PC-3 (cell line): ENCODE data around the gene CHAMP1. TPM values are rescaled to one million over a fixed set of nuclear protein-coding genes. Genes with fewer than 3 reads are reported as not detected.
"Not testable (repeated sequence)": the region's sequence is repeated elsewhere in the genome, so short reads cannot be mapped to it uniquely, and the experiment has no call there.

Experiments
- ATAC-seq: fragments of 200-7000 bp; cut with Tn5 transposase; 2 replicates; pipeline ENCODE4 v1.9.1; 2020; ENCODE audit warnings: mild to moderate bottlenecking, moderate library complexity
- BruUV-seq: library from RNA; stranded (reverse); fragments of 400-500 nt; replicated peaks from 2 replicates; lab custom pipeline; 2021; lab: Mats Ljungman, UMichigan
- CTCF ChIA-PET: fragments of 300-600 bp; sonication (Branson Sonifier 250); formaldehyde crosslinking; loops from one replicate; lab custom pipeline; 2022; ENCODE audit warnings: antibody characterized with exemption; lab: Charles Lee
- POLR2A ChIA-PET: fragments of 300-600 bp; sonication (Branson Sonifier 250); formaldehyde crosslinking; loops from one replicate; lab custom pipeline; 2022; ENCODE audit warnings: antibody characterized with exemption; ENCODE audit not compliant: unreplicated experiment; lab: Charles Lee
- DNase-seq: peaks from one replicate; pipeline ENCODE4 v3.0.0-alpha.2; 2015
- H2AFZ ChIP-seq: fragments of 300-600 bp; sonication (generic); 2 replicates; pipeline ENCODE4 v1.6.0; 2016; ENCODE audit warnings: antibody characterized with exemption, low read length
- H3F3A ChIP-seq: fragments of 300-600 bp; sonication (generic); one replicate; pipeline ENCODE4 v1.6.0; 2017; ENCODE audit warnings: antibody characterized with exemption, low read length, control low read depth, mild to moderate bottlenecking; ENCODE audit not compliant: unreplicated experiment
- H3K27ac ChIP-seq: fragments of 300-600 bp; sonication (generic); 2 replicates; pipeline ENCODE4 v1.5.1; 2016; ENCODE audit warnings: mild to moderate bottlenecking, low read length
- H3K27me3 ChIP-seq: fragments of 300-600 bp; sonication (generic); 2 replicates; pipeline ENCODE4 v1.6.1; 2016; ENCODE audit warnings: low read length, mixed read lengths
- H3K36me3 ChIP-seq: fragments of 300-600 bp; sonication (generic); 2 replicates; pipeline ENCODE4 v1.6.1; 2016; ENCODE audit warnings: low read depth, mixed run types, low read length, mixed read lengths
- H3K4me1 ChIP-seq: fragments of 300-600 bp; sonication (generic); 2 replicates; pipeline ENCODE4 v1.5.1; 2016; ENCODE audit warnings: low read length; ENCODE audit not compliant: insufficient read depth
- H3K4me2 ChIP-seq: fragments of 300-600 bp; sonication (generic); 2 replicates; pipeline ENCODE4 v1.6.0; 2016; ENCODE audit warnings: low read length
- H3K4me3 ChIP-seq: fragments of 300-600 bp; sonication (generic); 2 replicates; pipeline ENCODE4 v1.5.1; 2016; ENCODE audit warnings: mild to moderate bottlenecking, low read length, mixed read lengths
- H3K79me2 ChIP-seq: fragments of 300-600 bp; sonication (generic); 2 replicates; pipeline ENCODE4 v1.6.1; 2017; ENCODE audit warnings: low read length, mixed read lengths
- H3K9ac ChIP-seq: fragments of 300-600 bp; sonication (generic); 2 replicates; pipeline ENCODE4 v1.6.0; 2016; ENCODE audit warnings: mild to moderate bottlenecking, low read length
- H3K9me2 ChIP-seq: fragments of 300-600 bp; sonication (generic); replicated peaks from 2 replicates; pipeline ENCODE4 v1.6.1; 2016; ENCODE audit warnings: mixed run types, low read length, mixed read lengths
- H3K9me3 ChIP-seq: fragments of 300-600 bp; sonication (generic); 2 replicates; pipeline ENCODE4 v1.6.1; 2016; ENCODE audit warnings: low read length, mixed read lengths
- H4K20me1 ChIP-seq: fragments of 300-600 bp; sonication (generic); 2 replicates; pipeline ENCODE4 v1.6.1; 2016; ENCODE audit warnings: low read length, mixed read lengths
- EZH2 ChIP-seq: fragments of 300-600 bp; sonication (generic); IDR thresholded peaks from one replicate; pipeline ENCODE4 v1.6.1; 2017; ENCODE audit warnings: antibody characterized with exemption, mild to moderate bottlenecking, low read length; ENCODE audit not compliant: unreplicated experiment
- EZH2phosphoT487 ChIP-seq: fragments of 300-600 bp; sonication (generic); IDR thresholded peaks from 2 replicates; pipeline ENCODE4 v1.6.1; 2018; ENCODE audit warnings: mild to moderate bottlenecking, antibody characterized with exemption, low read length, borderline replicate concordance
- intact Hi-C: fragments of 100-400 bp; cut with micrococcal nuclease; formaldehyde crosslinking; loops from 2 replicates; pipeline ENCODE4 v1.9.0; 2023
- total RNA-seq: library from RNA; depleted of rRNA; stranded (reverse); fragments of >200 nt; gene quantifications from 2 replicates; pipeline ENCODE4 v1.2.3, GENCODE V29; 2014
- TF ChIP-seq, protein P1 (sequence below): fragments of 300-600 bp; sonication (generic); conservative IDR thresholded peaks from 2 replicates; pipeline ENCODE4 v1.5.1; 2017; ENCODE audit warnings: antibody characterized with exemption, low read depth, mild to moderate bottlenecking, low read length

Gene CHAMP1
- total RNA-seq, 1 experiment from 2014 or later: 8.3 TPM

DNA sequence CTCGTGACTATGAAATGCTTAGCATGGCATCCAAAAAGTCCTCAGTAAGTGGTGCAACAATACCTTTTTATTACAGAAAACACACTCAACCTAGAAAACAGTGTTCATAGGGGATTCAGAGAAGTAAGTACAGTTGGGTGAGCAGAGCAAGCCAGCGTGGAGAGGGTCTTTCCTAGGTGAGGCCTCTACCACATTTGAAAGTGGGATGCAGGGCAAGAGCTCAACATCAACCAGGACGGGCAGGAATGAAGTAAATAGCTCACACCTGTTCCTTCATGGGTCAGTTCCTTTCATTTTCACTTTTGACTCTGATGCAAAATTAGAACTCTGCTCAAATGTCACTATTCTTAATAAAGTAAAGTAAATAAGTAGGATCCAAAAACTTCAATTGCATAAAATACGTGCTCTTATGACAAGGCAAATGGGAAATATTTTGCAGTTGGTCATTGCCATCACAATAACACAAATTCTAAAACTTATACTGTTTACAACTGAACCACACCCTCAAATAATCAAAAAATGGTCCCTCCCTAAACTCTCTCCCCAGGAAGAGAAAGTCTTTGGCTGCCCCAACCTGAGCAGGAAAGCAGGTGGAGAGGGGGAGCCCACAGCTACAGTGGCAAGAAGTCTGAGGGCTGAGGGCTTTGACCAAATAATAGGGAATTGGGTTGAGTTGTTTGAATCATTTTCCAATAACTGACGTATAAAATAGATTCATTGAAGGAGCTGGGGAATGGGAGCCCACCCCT, 20.2 kb downstream of the CHAMP1 start:
- Histone ChIP-seq H3K4me1 (no peaks in the 10 kb centered on the region), H3K4me3 (no peak overlapping the region), H4K20me1 (no peaks in the 10 kb centered on the region), H3F3A (no peaks in the 10 kb centered on the region), H2AFZ (no peak overlapping the region), H3K79me2 (no peaks in the 10 kb centered on the region), H3K4me2 (no peak overlapping the region), H3K9me2 (no peaks in the 10 kb centered on the region), H3K27me3 (no peaks in the 10 kb centered on the region), H3K9me3 (no peaks in the 10 kb centered on the region), H3K27ac (no peak overlapping the region), H3K9ac (no peak overlapping the region), H3K36me3 (no peaks in the 10 kb centered on the region)
- ChIA-PET CTCF (no interaction called here), POLR2A (no interaction called here)
- ATAC-seq (no peak), DNase-seq (no peak)
- BruUV-seq: no TSS peak
- intact Hi-C loops: no loop called here
- TF ChIP-seq EZH2phosphoT487: no peak
- TF ChIP-seq, protein P1, sequence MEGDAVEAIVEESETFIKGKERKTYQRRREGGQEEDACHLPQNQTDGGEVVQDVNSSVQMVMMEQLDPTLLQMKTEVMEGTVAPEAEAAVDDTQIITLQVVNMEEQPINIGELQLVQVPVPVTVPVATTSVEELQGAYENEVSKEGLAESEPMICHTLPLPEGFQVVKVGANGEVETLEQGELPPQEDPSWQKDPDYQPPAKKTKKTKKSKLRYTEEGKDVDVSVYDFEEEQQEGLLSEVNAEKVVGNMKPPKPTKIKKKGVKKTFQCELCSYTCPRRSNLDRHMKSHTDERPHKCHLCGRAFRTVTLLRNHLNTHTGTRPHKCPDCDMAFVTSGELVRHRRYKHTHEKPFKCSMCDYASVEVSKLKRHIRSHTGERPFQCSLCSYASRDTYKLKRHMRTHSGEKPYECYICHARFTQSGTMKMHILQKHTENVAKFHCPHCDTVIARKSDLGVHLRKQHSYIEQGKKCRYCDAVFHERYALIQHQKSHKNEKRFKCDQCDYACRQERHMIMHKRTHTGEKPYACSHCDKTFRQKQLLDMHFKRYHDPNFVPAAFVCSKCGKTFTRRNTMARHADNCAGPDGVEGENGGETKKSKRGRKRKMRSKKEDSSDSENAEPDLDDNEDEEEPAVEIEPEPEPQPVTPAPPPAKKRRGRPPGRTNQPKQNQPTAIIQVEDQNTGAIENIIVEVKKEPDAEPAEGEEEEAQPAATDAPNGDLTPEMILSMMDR: no peak
- TF ChIP-seq EZH2: no peak

DNA sequence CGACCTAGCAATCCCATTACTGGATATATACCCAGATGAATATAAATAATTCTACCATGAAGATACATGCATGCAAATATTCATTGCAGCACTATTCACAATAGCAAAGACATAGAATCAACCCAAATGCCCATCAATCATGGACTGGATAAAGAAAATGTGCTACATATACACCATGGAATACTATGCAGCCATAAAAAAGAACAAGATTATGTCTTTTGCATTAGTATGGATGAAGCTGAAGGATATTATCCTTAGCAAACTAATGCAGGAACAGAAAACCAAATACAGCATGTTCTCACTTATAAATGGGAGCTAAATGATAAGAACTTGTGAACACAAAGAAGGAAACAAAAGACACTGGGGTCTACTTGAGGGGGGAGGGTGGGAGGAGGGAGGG, 22.2 kb downstream of the CHAMP1 start:
- H3K9ac ChIP-seq, H3K9me3 ChIP-seq, H3K27ac ChIP-seq, ATAC-seq, DNase-seq, H2AFZ ChIP-seq, H3K4me1 ChIP-seq, H3F3A ChIP-seq, intact Hi-C loops, H3K4me2 ChIP-seq, POLR2A ChIA-PET, H4K20me1 ChIP-seq, H3K4me3 ChIP-seq, BruUV-seq, H3K27me3 ChIP-seq, H3K36me3 ChIP-seq, H3K9me2 ChIP-seq, H3K79me2 ChIP-seq: not testable (repeated sequence)
- CTCF ChIA-PET: interaction anchor here (0.6 kb wide), 1 partner anchor 18 kb away, joined by 3 read pairs; no protein-coding TSS in a partner anchor

DNA sequence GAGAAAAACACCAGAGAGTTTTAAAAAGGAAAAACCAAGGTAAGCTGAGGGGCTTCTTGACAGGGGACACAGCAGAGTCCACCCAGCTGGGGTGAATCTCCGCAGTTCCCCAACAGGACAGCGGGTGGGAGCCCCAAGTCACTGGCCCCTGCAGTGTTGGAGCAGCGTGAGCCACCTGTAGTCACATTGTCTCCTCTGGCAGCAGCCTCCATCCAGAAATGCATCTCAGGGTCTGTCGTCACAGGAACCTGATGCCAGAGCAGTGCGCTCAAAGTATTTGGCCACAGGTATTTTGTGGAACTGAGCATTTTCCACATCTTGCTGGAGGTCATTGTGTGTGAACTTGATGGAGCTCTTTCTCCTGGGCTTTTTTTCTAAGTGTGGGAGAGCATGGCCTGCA, 24.7 kb downstream of the CHAMP1 start:
- ChIA-PET POLR2A (no interaction called here), CTCF (no interaction called here)
- BruUV-seq: no TSS peak
- Histone ChIP-seq H3K4me2 (no peak overlapping the region), H3K36me3 (no peaks in the 10 kb centered on the region; the same call in 1 of the 2 replicates), H3K27me3 (no peaks in the 10 kb centered on the region), H3K4me1 (no peaks in the 10 kb centered on the region), H3K4me3 (no peak overlapping the region), H3K9me3 (no peaks in the 10 kb centered on the region), H3F3A (no peaks in the 10 kb centered on the region), H3K9me2 (no peaks in the 10 kb centered on the region), H3K27ac (no peak overlapping the region), H4K20me1 (no peaks in the 10 kb centered on the region), H2AFZ (no peak overlapping the region), H3K79me2 (no peaks in the 10 kb centered on the region), H3K9ac (no peak overlapping the region)
- no peak for TF ChIP-seq EZH2phosphoT487
- TF ChIP-seq EZH2: no peak
- TF ChIP-seq, protein P1: no peak
- intact Hi-C loops: no loop called here
- no peak for ATAC-seq
- no peak for DNase-seq
